HCT116 (cell line): ENCODE measurements around the gene DELE1. TPM values are rescaled to one million over a fixed set of nuclear protein-coding genes. Genes with fewer than 3 reads are reported as not detected.
A peak's percentile ranks its signal among the peaks of the same experiment; 100 is the strongest.

ENCODE experiments used
- ATAC-seq: fragments of 200-7000 bp; cut with Tn5 transposase; 2 replicates; pipeline ENCODE4 v1.9.1; 2020; ENCODE audit warnings: mild to moderate bottlenecking, moderate library complexity
- BruUV-seq: library from RNA; stranded (reverse); fragments of 400-500 nt; replicated peaks from 2 replicates; lab custom pipeline; 2021; lab: Mats Ljungman, UMichigan
- CTCF ChIA-PET: fragments of 300-600 bp; sonication (Branson Sonifier 250); formaldehyde crosslinking; loops from one replicate; lab custom pipeline; 2021; ENCODE audit warnings: antibody characterized with exemption; lab: Charles Lee
- POLR2A ChIA-PET: fragments of 300-600, 350-600 bp; sonication (Branson Sonifier 250); formaldehyde crosslinking; loops from one replicate; lab custom pipeline; 2021; ENCODE audit warnings: antibody characterized with exemption; lab: Charles Lee
- RAD21 ChIA-PET, 2 experiments: fragments of 300-600 bp; sonication (Branson Sonifier 250); formaldehyde crosslinking; loops; one replicate each; lab custom pipeline; 2023; ENCODE audit warnings: low total read pairs in 2 of 2; ENCODE audit not compliant: uncharacterized antibody in 2 of 2, unreplicated experiment in 2 of 2, low non-redundant PET in 1 of 2; lab: Charles Lee
- DNase-seq: peaks from one replicate; pipeline ENCODE4 v3.0.0-alpha.2; 2010; ENCODE audit warnings: low read depth, low spot score
- H2AFZ ChIP-seq: fragments of 200-600 bp; shearing (Covaris generic), sonication (generic); 2 replicates; pipeline ENCODE4 v1.6.1; 2017; ENCODE audit warnings: low read depth, mixed run types, mixed read lengths, antibody characterized with exemption, low read length; ENCODE audit not compliant: poor library complexity, severe bottlenecking
- H3K27ac ChIP-seq: 2 replicates; pipeline ENCODE4 v1.5.1; 2012; ENCODE audit warnings: low read depth, low read length
- H3K27me3 ChIP-seq: fragments of 200-600 bp; sonication (generic); 2 replicates; pipeline ENCODE4 v1.6.1; 2016; ENCODE audit warnings: mixed run types, low read length, mixed read lengths; ENCODE audit not compliant: insufficient read depth
- H3K36me3 ChIP-seq, 2 experiments: fragments of 200-500 bp in 1 of 2; fragments of 200-600 bp in 1 of 2; sonication (Bioruptor generic) in 1 of 2; sonication (generic) in 1 of 2; 2 replicates each; pipeline versions ENCODE4 v1.5.1 to v1.6.1; 2014 to 2016; ENCODE audit warnings: low read length in 2 of 2, inconsistent platforms in 1 of 2, mixed read lengths in 1 of 2, mixed run types in 1 of 2; ENCODE audit not compliant: insufficient read depth in 2 of 2, control insufficient read depth in 1 of 2
- H3K4me1 ChIP-seq, 2 experiments: fragments of 200-600 bp in 1 of 2; sonication (generic) in 1 of 2; 2 replicates each; pipeline versions ENCODE4 v1.5.1 to v1.6.1; 2012 to 2017; ENCODE audit warnings: low read length in 2 of 2, inconsistent platforms in 1 of 2, mild to moderate bottlenecking in 1 of 2, mixed read lengths in 1 of 2, mixed run types in 1 of 2, moderate library complexity in 1 of 2; ENCODE audit not compliant: insufficient read depth in 2 of 2, control insufficient read depth in 1 of 2
- H3K4me2 ChIP-seq: fragments of 200-600 bp; sonication (generic); 2 replicates; pipeline ENCODE4 v1.6.1; 2017; ENCODE audit warnings: mixed run types, low read length, mixed read lengths
- H3K4me3 ChIP-seq, 2 experiments: fragments of 200-600 bp in 1 of 2; sonication (generic) in 1 of 2; replicated peaks in 1 of 2; 2 replicates each; pipeline ENCODE4 v1.5.1; 2011 to 2016; ENCODE audit warnings: low read length in 2 of 2, control low read depth in 1 of 2, low read depth in 1 of 2, mild to moderate bottlenecking in 1 of 2, mixed read lengths in 1 of 2, mixed run types in 1 of 2
- H3K79me2 ChIP-seq: fragments of 200-600 bp; sonication (generic); 2 replicates; pipeline ENCODE4 v1.6.1; 2017; ENCODE audit warnings: mild to moderate bottlenecking, mixed run types, low read length, moderate library complexity, mixed read lengths; ENCODE audit not compliant: insufficient read depth
- H3K9ac ChIP-seq: fragments of 200-600 bp; sonication (generic); 2 replicates; pipeline ENCODE4 v1.6.1; 2016; ENCODE audit warnings: low read length, mixed read lengths
- H3K9me2 ChIP-seq: fragments of 200-600 bp; sonication (generic), shearing (Covaris generic); 2 replicates; pipeline ENCODE4 v1.6.1; 2017; ENCODE audit warnings: mixed run types, mild to moderate bottlenecking, moderate library complexity; ENCODE audit not compliant: insufficient read depth
- H3K9me3 ChIP-seq, 2 experiments: fragments of 200-500 bp in 1 of 2; fragments of 200-600 bp in 1 of 2; sonication (Bioruptor generic) in 1 of 2; sonication (generic) in 1 of 2; 2 replicates each; pipeline ENCODE4 v1.6.1; 2014 to 2017; ENCODE audit warnings: low read length in 2 of 2, mixed read lengths in 2 of 2, inconsistent platforms in 1 of 2, low read depth in 1 of 2, mild to moderate bottlenecking in 1 of 2, mixed run types in 1 of 2, moderate library complexity in 1 of 2; ENCODE audit not compliant: control insufficient read depth in 1 of 2, insufficient read depth in 1 of 2
- H4K20me1 ChIP-seq: fragments of 200-600 bp; sonication (generic), shearing (Covaris generic); 2 replicates; pipeline ENCODE4 v1.6.1; 2017; ENCODE audit warnings: mixed run types, mild to moderate bottlenecking, moderate library complexity; ENCODE audit not compliant: insufficient read depth
- POLR2A ChIP-seq: IDR thresholded peaks from 2 replicates; pipeline ENCODE4 v1.7.0; 2011; ENCODE audit warnings: borderline replicate concordance; ENCODE audit not compliant: insufficient read depth, insufficient read length; ENCODE audit errors: extremely low read depth
- SRF ChIP-seq: IDR thresholded peaks from 2 replicates; pipeline ENCODE4 v1.6.1; 2012; ENCODE audit warnings: low read depth
- TCF7L2 ChIP-seq: IDR thresholded peaks from 2 replicates; pipeline ENCODE4 v1.7.0; 2011; ENCODE audit warnings: borderline replicate concordance, inconsistent platforms; ENCODE audit not compliant: insufficient read depth, insufficient read length; ENCODE audit errors: extremely low read depth
- YY1 ChIP-seq: IDR thresholded peaks from 2 replicates; pipeline ENCODE4 v1.6.1; 2011; ENCODE audit warnings: low read length, low read depth, moderate library complexity, mild to moderate bottlenecking; ENCODE audit not compliant: insufficient replicate concordance; ENCODE audit errors: extremely low read depth
- intact Hi-C: fragments of 100-400 bp; cut with micrococcal nuclease; formaldehyde crosslinking; loops from 2 replicates; pipeline ENCODE4 v1.10.0; 2022
- total RNA-seq: library from RNA; stranded (reverse); gene quantifications from one replicate; pipeline ENCODE4 v1.2.1, GENCODE V29; 2021; ENCODE audit not compliant: unreplicated experiment
- TF ChIP-seq, protein P1 (sequence below), 3 experiments: fragments of 200-600 bp in 1 of 3; sonication (generic) in 1 of 3; IDR thresholded peaks in 2 of 3; conservative IDR thresholded peaks in 1 of 3; 2 replicates each; pipeline ENCODE4 v1.5.1; 2012 to 2017; ENCODE audit warnings: low read depth in 2 of 3, low read length in 2 of 3, antibody characterized with exemption in 1 of 3, borderline replicate concordance in 1 of 3, control low read depth in 1 of 3, mild to moderate bottlenecking in 1 of 3, mixed read lengths in 1 of 3, mixed run types in 1 of 3, moderate library complexity in 1 of 3; ENCODE audit not compliant: insufficient read depth in 1 of 3

The DELE1 gene
- total RNA-seq, 1 experiment from 2014 or later = 74.1 TPM

- peak; percentile 71 for ATAC-seq
- no TSS peak for BruUV-seq
Measured at GRCh38 chr5:141878711-141879425, 44.8 kb upstream of the DELE1 start.

More at GRCh38 chr5:141878711-141879425, 44.8 kb upstream of the DELE1 start:
- Histone ChIP-seq H4K20me1 (no peaks in the 10 kb centered on the region), H3K9me2 (no peaks in the 10 kb centered on the region), H3K4me3 (peak overlapping the region; percentile 61 to 87), H3K27ac (peak overlapping the region; percentile 40; the same call in 1 of the 2 replicates), H3K4me2 (peak overlapping the region; percentile 100), H3K27me3 (peaks cover 4% of the 10 kb centered on the region; the same call in 1 of the 2 replicates), H3K9me3 (no peaks in the 10 kb centered on the region), H2AFZ (peak overlapping the region; percentile 67), H3K9ac (peak overlapping the region; percentile 40), H3K4me1 (peaks cover 13 to 46% of the 10 kb centered on the region in 2 experiments; a peak in 3 of 4 replicates), H3K36me3 (no peaks in the 10 kb centered on the region), H3K79me2 (peaks cover 2% of the 10 kb centered on the region; the same call in 1 of the 2 replicates)
- DNase-seq = peak; percentile 86
- ChIA-PET RAD21 (interaction anchor here (0.6 to 2.3 kb wide), 12 partner anchors 33 to 186 kb away, joined by 3 to 20 read pairs (median 4); no protein-coding TSS in a partner anchor), CTCF (interaction anchor here (0.6 to 5.2 kb wide), 24 partner anchors 8 to 289 kb away, joined by 3 to 31 read pairs (median 6); partner anchors contain the start of genes DELE1, HDAC3, RELL2 and RNF14), POLR2A (interaction anchor here (0.6 to 1.6 kb wide), 5 partner anchors 45 to 198 kb away, joined by 3 to 10 read pairs (median 3); partner anchors contain the start of gene ARAP3)
- intact Hi-C loops = loop anchor here (1.0 kb wide), 5 partner anchors 65 to 214 kb away; no protein-coding TSS in a partner anchor
- TF ChIP-seq YY1 = peak; percentile 64
- no peak for TF ChIP-seq TCF7L2
- TF ChIP-seq, protein P1, sequence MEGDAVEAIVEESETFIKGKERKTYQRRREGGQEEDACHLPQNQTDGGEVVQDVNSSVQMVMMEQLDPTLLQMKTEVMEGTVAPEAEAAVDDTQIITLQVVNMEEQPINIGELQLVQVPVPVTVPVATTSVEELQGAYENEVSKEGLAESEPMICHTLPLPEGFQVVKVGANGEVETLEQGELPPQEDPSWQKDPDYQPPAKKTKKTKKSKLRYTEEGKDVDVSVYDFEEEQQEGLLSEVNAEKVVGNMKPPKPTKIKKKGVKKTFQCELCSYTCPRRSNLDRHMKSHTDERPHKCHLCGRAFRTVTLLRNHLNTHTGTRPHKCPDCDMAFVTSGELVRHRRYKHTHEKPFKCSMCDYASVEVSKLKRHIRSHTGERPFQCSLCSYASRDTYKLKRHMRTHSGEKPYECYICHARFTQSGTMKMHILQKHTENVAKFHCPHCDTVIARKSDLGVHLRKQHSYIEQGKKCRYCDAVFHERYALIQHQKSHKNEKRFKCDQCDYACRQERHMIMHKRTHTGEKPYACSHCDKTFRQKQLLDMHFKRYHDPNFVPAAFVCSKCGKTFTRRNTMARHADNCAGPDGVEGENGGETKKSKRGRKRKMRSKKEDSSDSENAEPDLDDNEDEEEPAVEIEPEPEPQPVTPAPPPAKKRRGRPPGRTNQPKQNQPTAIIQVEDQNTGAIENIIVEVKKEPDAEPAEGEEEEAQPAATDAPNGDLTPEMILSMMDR (IDR thresholded peaks at IDR 0.05 in 2 of 3, conservative IDR thresholded peaks at IDR 0.05 in 1 of 3; ENCODE audit: borderline replicate concordance in 1 of 3, insufficient read depth in 1 of 3, low read depth in 2 of 3, low read length in 2 of 3) = peak in 2 of 3 experiments; percentile 96 to 99; a peak in 4 of 6 replicates
- no peak for TF ChIP-seq POLR2A
- TF ChIP-seq SRF = no peak
